Vagina (tissue), 2 donors: ENCODE data around the gene PITHD1.

Experiments
- CTCF ChIP-seq, 3 experiments: fragments of 450-650 bp in 2 of 3; fragments of 200-600 bp in 1 of 3; sonication (generic) in 1 of 3; IDR thresholded peaks; one replicate each; pipeline ENCODE4 v1.5.1; 2017 to 2019; ENCODE audit warnings: antibody characterized with exemption in 3 of 3, mild to moderate bottlenecking in 2 of 3, moderate library complexity in 2 of 3
- POLR2A ChIP-seq, 2 donors: fragments of 450-650 bp; IDR thresholded peaks; one replicate each; pipeline ENCODE4 v1.6.1; 2017; ENCODE audit warnings: antibody characterized with exemption in 2 of 2, mild to moderate bottlenecking in 2 of 2, moderate library complexity in 2 of 2

- TF ChIP-seq POLR2A (IDR thresholded peaks at IDR 0.05) (no peak), CTCF (IDR thresholded peaks at IDR 0.05) (no peak)
Observed at GRCh38 chr1:23805025-23805424, 26.8 kb downstream of the PITHD1 start.
